Measurements from ENCODE around the gene SSC5D.

Gene SSC5D

GRCh38 chr19:55454787-55455243, 33.4 kb upstream of the SSC5D start:
- peak; percentile 75 for TF ChIP-seq CTCF (IDR thresholded peaks at IDR 0.05; ENCODE audit: control extremely low read depth, extremely low read depth, low read depth, missing control alignments)
- DNase-seq (ENCODE audit: extremely low spot score) = peak; percentile 68
- CTCF ChIA-PET = interaction anchor here (1.2 kb wide), 1 partner anchor 199 kb away, joined by 3 read pairs; no protein-coding TSS in a partner anchor
- POLR2A ChIA-PET = no interaction called here

- POLR2A ChIA-PET = no interaction called here
- CTCF ChIA-PET = no interaction called here
- no peak for DNase-seq (ENCODE audit: extremely low spot score)
- no peak for TF ChIP-seq CTCF (IDR thresholded peaks at IDR 0.05; ENCODE audit: control extremely low read depth, extremely low read depth, low read depth, missing control alignments)
Observed at GRCh38 chr19:55455576-55456235, 32.5 kb upstream of the SSC5D start.

- DNase-seq (ENCODE audit: extremely low spot score) = no peak
- CTCF ChIA-PET = no interaction called here
- POLR2A ChIA-PET = no interaction called here
- TF ChIP-seq CTCF (IDR thresholded peaks at IDR 0.05; ENCODE audit: control extremely low read depth, extremely low read depth, low read depth, missing control alignments) = no peak
Observed at GRCh38 chr19:55456347-55456746, 31.9 kb upstream of the SSC5D start.

- TF ChIP-seq CTCF (IDR thresholded peaks at IDR 0.05; ENCODE audit: control extremely low read depth, extremely low read depth, low read depth, missing control alignments) = no peak
- POLR2A ChIA-PET = no interaction called here
- no peak for DNase-seq (ENCODE audit: extremely low spot score)
- CTCF ChIA-PET = interaction anchor here (0.9 to 2.6 kb wide), 2 partner anchors 10 to 19 kb away, joined by 3 to 13 read pairs; partner anchors contain the start of gene ZNF628
Observed at GRCh38 chr19:55457683-55458457, 30.4 kb upstream of the SSC5D start.

GRCh38 chr19:55459551-55459949, 28.7 kb upstream of the SSC5D start:
- TF ChIP-seq CTCF (IDR thresholded peaks at IDR 0.05; ENCODE audit: control extremely low read depth, extremely low read depth, low read depth, missing control alignments) = no peak
- no peak for DNase-seq (ENCODE audit: extremely low spot score)
- CTCF ChIA-PET = interaction anchor here (1.1 to 2.6 kb wide), 3 partner anchors 8 to 44 kb away, joined by 3 to 13 read pairs (median 6); no protein-coding TSS in a partner anchor
- POLR2A ChIA-PET = no interaction called here

GRCh38 chr19:55459950-55460657, 28.1 kb upstream of the SSC5D start:
- ChIA-PET CTCF (interaction anchor here (1.1 to 2.6 kb wide), 3 partner anchors 8 to 44 kb away, joined by 3 to 13 read pairs (median 6); no protein-coding TSS in a partner anchor), POLR2A (no interaction called here)
- DNase-seq (ENCODE audit: extremely low spot score) = no peak
- TF ChIP-seq CTCF (IDR thresholded peaks at IDR 0.05; ENCODE audit: control extremely low read depth, extremely low read depth, low read depth, missing control alignments) = no peak
